CD4-positive, alpha-beta T cell treated with Interleukin-1 beta for 1 hour (primary cell): ENCODE data around the gene SEC22A.

ENCODE experiments used
- DNase-seq, 2 donors: peaks; one replicate each; pipeline ENCODE4 v3.0.0-alpha.2; 2020 to 2022

Gene SEC22A

DNA sequence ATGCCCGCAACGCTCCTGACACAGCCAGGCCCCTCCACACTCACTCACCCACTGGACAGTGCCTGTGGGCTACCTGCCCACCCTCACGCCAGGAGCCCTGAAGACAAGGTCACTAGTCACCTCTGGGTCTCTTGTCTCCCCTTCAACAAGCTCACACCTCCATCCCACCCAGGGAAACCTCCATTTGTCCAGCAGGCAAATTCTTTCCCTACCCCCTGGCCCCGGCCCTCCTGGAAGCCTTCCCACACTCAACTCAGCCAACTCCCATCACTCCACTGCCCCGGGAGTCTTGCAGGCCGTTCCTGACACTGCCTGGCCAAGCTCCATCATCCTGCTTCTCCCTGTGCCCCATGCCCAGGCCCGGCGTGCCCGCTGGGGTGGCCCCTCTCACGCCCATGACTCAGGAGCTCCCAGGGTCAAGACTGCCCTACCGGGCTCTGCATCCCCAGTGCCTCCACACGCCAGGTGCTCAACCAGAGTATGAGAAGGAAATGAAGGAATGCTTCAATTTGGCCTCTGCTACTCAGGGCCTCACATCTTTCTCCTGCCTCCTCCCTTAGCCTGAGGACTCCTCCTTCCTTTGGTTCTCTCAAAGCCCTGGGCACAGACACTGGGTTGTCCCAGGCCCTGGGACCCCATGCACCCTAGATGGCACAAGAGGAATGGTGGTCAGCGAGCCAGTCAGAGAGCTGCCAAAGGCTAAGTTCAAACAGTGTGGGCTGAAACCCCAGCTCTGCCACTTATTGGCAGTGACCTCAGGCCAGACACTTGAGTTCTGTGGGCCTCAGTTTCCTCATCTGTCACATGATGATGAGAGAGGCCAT is 88.6 kb downstream of the SEC22A start:
- DNase-seq = no peak

DNA sequence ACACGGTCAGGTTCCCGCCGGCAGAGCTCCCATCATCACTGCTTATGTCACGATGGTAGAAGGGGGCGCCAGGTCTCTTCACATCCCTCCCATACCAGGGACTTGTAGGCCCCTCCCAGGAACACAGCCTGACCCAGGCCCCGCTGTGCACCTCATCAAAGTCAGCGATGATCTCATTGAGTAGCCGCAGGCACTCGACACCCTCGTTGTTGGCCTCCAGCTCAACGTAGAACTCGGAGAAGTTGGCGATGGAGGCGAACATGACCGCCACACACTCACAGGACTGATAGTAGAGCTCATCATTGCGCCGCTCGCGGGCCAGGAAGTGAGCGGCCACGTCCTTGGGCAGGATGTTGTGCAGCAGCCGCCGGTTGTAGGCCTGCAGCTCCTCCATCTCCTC is 89.2 kb downstream of the SEC22A start:
- DNase-seq = no peak

DNA sequence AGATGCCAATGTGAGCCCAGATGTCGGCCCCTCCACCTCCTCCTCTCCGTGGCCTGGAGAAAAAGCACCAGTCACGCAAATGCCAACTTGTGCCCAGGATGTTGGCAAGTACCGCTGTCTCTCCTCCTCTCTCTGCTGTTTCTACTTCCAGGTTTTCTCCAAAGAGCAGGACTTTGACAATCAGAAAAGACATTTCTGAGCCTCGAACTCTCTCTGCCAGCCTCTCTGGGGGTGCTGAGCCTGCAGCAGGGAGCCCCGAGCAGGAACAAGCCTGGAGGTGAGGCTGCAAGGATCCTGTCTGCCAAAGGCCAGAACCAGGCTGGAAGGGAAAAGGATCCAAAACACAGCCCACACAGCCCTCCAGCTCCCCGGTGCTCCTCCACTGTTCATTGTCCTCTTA is 89.7 kb downstream of the SEC22A start:
- no peak for DNase-seq

GRCh38 chr3:123292321-123293310 is 90.9 kb downstream of the SEC22A start:
- no peak for DNase-seq

- no peak for DNase-seq
Measured at GRCh38 chr3:123294296-123294938, 92.7 kb downstream of the SEC22A start.

- no peak for DNase-seq
Measured at GRCh38 chr3:123295171-123295900, 93.6 kb downstream of the SEC22A start.

- no peak for DNase-seq
Measured at GRCh38 chr3:123295901-123296250, 94.1 kb downstream of the SEC22A start.

GRCh38 chr3:123296261-123296660 is 94.5 kb downstream of the SEC22A start:
- no peak for DNase-seq

GRCh38 chr3:123296836-123297626 is 95.3 kb downstream of the SEC22A start:
- DNase-seq = no peak

GRCh38 chr3:123297627-123297899 is 95.8 kb downstream of the SEC22A start:
- DNase-seq = no peak

GRCh38 chr3:123298903-123299302 is 97.2 kb downstream of the SEC22A start:
- no peak for DNase-seq

DNA sequence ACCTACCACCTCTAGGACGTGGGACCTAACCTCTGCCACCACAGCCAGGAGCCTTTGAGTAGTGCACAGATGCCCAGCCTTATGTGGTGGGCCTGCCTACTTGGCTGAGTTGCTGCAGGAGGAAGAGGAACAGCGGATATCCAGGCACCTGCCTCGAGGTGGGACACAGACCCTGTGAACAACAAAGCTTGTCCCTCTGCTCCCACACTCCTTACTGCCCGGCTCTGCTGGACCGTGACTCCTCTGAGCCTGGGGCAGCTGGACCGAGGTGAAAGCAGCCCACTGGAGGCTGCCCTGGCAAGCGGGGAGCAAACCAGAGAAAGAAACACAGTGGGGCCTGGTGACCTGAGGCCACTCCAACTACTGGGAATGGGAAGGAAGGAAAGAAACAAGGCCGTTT is 97.8 kb downstream of the SEC22A start:
- DNase-seq = no peak

- DNase-seq = no peak
Measured at GRCh38 chr3:123300056-123300455, 98.3 kb downstream of the SEC22A start.

DNA sequence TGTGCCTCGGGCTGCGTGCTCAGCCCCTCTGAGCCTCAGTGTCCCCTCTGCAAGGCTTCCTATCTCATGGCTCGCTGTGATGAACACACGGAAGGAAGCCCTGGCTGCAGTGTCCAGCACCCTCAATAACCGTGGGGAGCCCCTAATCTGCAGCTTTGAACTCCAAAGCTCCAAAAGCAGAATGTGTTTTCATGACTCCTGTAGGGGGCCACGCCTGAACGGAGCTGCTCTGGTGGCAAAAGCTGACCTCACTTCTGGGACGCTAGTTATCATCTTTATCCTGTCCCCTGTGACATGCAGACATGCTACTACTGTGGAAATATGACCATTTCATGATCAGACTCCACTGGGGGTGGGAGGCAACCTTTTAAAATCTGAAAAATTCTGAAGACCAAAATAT is 98.8 kb downstream of the SEC22A start:
- DNase-seq = no peak

- DNase-seq = no peak
Measured at GRCh38 chr3:123301331-123302184, 99.8 kb downstream of the SEC22A start.

GRCh38 chr3:123302961-123303360 is 101.2 kb downstream of the SEC22A start:
- no peak for DNase-seq

DNA sequence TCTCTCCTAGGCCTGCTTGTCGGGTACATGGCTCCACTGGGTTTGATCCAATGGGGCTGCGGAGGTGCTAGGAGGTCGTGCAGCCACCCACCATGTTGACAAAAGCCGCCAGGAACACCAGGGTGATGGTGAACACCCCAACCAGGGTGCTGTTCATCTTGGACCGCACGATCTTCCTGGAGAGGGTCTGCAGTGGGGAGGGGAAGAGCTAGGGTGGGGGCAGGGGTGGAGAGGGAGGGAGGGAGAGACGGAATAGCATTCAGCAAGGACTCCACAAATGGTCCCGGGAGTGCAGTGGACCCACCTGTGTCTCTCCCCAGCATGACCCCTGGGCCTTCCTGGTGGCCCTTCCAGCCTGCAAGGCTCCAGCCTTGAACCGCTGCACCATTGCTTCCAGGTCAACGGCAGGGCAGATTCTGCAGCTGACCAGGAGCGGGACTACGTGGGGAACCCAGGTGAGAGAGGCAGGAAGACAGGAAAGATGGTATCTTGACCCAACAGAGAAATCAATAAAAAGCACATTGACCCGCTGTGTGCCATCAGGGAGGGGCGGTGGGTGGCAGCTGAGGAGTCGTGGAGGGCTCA is 102.3 kb downstream of the SEC22A start:
- DNase-seq = no peak

DNA sequence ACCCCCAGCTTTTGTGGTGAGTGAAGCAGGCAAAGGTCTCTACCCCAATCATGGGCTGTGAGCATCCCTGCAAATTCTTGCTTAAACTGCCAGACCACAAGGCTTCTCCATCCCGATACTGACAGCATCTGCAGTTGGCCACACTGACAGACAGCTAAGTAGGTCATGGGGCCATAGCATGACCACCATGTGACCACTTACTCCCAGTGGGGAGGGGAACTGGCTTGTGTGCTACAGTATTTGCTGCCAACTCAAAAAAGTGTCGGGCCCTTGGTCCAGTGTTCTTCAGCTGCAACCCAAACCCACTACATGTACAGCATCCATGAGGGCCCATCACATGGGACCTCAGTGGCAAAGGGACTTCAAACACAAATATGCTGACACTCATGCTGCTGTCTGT is 103.4 kb downstream of the SEC22A start:
- DNase-seq = no peak

- no peak for DNase-seq
Measured at GRCh38 chr3:123307064-123307463, 105.3 kb downstream of the SEC22A start.

GRCh38 chr3:123310186-123310585 is 108.4 kb downstream of the SEC22A start:
- DNase-seq = no peak

DNA sequence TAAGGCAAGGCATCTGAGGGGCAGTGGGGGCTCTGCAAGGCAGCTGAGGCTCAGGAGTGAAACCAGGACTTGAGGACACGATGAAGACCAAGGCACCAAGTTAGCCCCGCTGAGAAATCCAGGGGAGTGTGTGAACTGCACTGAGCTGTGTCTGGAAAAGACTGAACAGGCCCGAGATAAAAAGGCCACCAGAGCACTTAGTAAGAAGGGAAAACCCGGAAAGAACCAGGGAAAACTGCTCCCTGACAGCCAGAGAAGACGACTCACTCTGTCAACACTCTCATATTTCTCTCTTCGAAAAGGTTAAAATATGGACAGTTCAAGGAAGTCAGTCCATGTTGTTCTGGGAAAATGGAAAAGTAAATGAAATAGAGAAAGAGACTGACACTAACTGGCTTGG is 109.0 kb downstream of the SEC22A start:
- DNase-seq = no peak
